ENCODE data around the gene FAM131B. TPM values are rescaled to one million over a fixed set of nuclear protein-coding genes. Genes with fewer than 3 reads are reported as not detected.
A peak's percentile ranks its signal among the peaks of the same experiment; 100 is the strongest.

Gene FAM131B
- total RNA-seq, 1 donor = 1.4 TPM

DNA sequence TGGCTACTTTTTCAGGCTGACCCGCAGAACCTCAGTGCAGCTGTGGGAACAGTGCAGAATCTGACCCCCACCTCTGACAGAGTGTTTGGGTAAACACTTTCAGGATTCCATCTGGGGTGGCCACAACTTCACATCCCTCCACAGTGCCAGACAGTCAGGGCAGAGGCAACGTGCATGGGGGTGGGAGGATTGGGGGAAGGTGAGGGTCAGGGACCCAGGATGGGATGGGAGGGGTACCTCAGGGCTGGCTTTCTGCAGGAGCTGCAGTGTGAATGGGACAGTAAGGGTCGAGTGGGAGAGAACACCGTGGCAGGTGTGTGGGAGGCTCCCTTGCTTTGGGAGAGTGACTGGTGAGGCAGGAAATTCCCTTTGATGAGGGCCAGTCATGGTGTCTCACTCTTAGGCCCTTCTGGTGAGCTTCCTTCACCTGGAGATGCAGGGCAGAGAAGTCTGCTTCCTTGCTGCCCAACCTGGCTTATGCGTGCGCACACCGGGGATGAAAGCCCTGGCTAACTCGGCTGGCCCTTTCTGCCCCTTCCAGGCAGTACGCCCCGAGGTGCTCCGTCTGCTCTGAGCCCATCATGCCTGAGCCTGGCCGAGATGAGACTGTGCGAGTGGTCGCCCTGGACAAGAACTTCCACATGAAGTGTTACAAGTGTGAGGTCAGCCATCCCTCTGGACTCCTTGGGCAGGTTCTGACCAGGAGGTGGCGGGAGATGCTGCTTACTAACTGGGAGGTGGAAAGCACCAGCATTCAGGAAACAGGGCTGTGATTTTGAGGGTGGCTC lies 27.0 kb upstream of the FAM131B start:
- TF ChIP-seq, protein P1, sequence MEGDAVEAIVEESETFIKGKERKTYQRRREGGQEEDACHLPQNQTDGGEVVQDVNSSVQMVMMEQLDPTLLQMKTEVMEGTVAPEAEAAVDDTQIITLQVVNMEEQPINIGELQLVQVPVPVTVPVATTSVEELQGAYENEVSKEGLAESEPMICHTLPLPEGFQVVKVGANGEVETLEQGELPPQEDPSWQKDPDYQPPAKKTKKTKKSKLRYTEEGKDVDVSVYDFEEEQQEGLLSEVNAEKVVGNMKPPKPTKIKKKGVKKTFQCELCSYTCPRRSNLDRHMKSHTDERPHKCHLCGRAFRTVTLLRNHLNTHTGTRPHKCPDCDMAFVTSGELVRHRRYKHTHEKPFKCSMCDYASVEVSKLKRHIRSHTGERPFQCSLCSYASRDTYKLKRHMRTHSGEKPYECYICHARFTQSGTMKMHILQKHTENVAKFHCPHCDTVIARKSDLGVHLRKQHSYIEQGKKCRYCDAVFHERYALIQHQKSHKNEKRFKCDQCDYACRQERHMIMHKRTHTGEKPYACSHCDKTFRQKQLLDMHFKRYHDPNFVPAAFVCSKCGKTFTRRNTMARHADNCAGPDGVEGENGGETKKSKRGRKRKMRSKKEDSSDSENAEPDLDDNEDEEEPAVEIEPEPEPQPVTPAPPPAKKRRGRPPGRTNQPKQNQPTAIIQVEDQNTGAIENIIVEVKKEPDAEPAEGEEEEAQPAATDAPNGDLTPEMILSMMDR (IDR thresholded peaks at IDR 0.05; ENCODE audit: extremely low read depth, low read depth, low read length) = no peak
- Histone ChIP-seq H4K20me1 (ENCODE audit: insufficient read depth, low read length) (peaks cover 80% of the 10 kb centered on the region), H3K9me3 (ENCODE audit: low read depth, low read length) (no peaks in the 10 kb centered on the region), H3K27ac (ENCODE audit: low read depth, low read length) (no peak overlapping the region), H3K4me2 (ENCODE audit: insufficient read depth, low read length) (no peak overlapping the region), H3K27me3 (ENCODE audit: insufficient read depth, low read length) (no peaks in the 10 kb centered on the region), H3K4me1 (ENCODE audit: insufficient read depth, low read length) (peaks cover 57% of the 10 kb centered on the region), H2AFZ (ENCODE audit: low read length) (no peak overlapping the region), H3K4me3 (ENCODE audit: insufficient read depth, low read length) (no peak overlapping the region), H3K36me3 (ENCODE audit: insufficient read depth, low read length) (peaks cover 77% of the 10 kb centered on the region), H3K79me2 (ENCODE audit: insufficient read depth, low read length) (peaks cover 34% of the 10 kb centered on the region)
- DNase-seq (ENCODE audit: insufficient read length, low spot score, missing footprints) = peak; percentile 76

DNA sequence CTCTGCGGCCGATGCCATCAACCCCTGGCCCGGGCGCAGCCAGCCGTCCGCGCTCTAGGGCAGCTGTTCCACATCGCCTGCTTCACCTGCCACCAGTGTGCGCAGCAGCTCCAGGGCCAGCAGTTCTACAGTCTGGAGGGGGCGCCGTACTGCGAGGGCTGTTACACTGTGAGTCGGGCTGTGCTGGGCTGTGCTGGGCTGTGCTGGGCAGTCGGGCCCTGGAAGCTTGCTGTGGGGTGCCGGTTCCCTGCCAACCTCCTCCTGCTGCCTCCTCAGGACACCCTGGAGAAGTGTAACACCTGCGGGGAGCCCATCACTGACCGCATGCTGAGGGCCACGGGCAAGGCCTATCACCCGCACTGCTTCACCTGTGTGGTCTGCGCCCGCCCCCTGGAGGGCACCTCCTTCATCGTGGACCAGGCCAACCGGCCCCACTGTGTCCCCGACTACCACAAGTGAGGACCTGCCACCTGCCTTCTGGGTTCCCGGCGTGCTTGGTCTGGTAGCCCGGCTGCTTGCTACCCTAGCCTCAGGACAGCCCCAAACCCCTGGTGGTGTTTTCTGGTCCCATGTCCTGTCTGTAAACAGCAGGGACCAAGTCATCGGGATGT lies 26.1 kb upstream of the FAM131B start:
- H4K20me1 ChIP-seq (ENCODE audit: insufficient read depth, low read length) = peaks cover 89% of the 10 kb centered on the region
- H3K9me3 ChIP-seq (ENCODE audit: low read depth, low read length) = no peaks in the 10 kb centered on the region
- TF ChIP-seq, protein P1 (IDR thresholded peaks at IDR 0.05; ENCODE audit: extremely low read depth, low read depth, low read length) = no peak
- peak; percentile 52 for DNase-seq (ENCODE audit: insufficient read length, low spot score, missing footprints)
- H3K4me2 ChIP-seq (ENCODE audit: insufficient read depth, low read length) = no peak overlapping the region
- H3K27ac ChIP-seq (ENCODE audit: low read depth, low read length) = no peak overlapping the region
- peaks cover 86% of the 10 kb centered on the region for H3K36me3 ChIP-seq (ENCODE audit: insufficient read depth, low read length)
- H3K27me3 ChIP-seq (ENCODE audit: insufficient read depth, low read length) = no peaks in the 10 kb centered on the region
- H2AFZ ChIP-seq (ENCODE audit: low read length) = no peak overlapping the region
- peaks cover 66% of the 10 kb centered on the region for H3K4me1 ChIP-seq (ENCODE audit: insufficient read depth, low read length)
- peaks cover 43% of the 10 kb centered on the region for H3K79me2 ChIP-seq (ENCODE audit: insufficient read depth, low read length)
- H3K4me3 ChIP-seq (ENCODE audit: insufficient read depth, low read length) = no peak overlapping the region

DNA sequence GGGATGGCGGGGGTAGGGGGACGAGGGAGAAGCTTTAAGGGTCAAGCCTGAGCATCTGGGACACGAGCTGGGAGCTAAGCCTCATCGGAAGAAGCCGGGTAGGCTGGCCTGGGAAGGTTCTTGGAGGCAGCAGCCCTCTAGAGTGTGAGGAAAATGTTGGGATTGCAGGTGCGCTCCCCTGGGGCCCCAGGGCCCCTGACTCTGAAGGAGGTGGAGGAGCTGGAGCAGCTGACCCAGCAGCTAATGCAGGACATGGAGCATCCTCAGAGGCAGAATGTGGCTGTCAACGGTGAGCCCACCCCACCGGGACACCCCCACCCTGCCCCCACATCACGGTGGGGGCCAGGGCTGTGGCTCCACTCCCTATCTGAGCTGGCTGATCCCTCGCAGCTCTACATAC lies 25.5 kb upstream of the FAM131B start:
- Histone ChIP-seq H3K4me1 (ENCODE audit: insufficient read depth, low read length) (peaks cover 65% of the 10 kb centered on the region), H3K4me3 (ENCODE audit: insufficient read depth, low read length) (no peak overlapping the region), H3K27me3 (ENCODE audit: insufficient read depth, low read length) (no peaks in the 10 kb centered on the region), H3K36me3 (ENCODE audit: insufficient read depth, low read length) (peaks cover 88% of the 10 kb centered on the region), H3K27ac (ENCODE audit: low read depth, low read length) (no peak overlapping the region), H3K4me2 (ENCODE audit: insufficient read depth, low read length) (no peak overlapping the region), H2AFZ (ENCODE audit: low read length) (no peak overlapping the region), H3K79me2 (ENCODE audit: insufficient read depth, low read length) (peaks cover 48% of the 10 kb centered on the region), H3K9me3 (ENCODE audit: low read depth, low read length) (no peaks in the 10 kb centered on the region), H4K20me1 (ENCODE audit: insufficient read depth, low read length) (peaks cover 93% of the 10 kb centered on the region)
- TF ChIP-seq, protein P1 (IDR thresholded peaks at IDR 0.05; ENCODE audit: extremely low read depth, low read depth, low read length) = no peak
- DNase-seq (ENCODE audit: insufficient read length, low spot score, missing footprints) = peak; percentile 55

All from osteoblast (primary cell).